OCI-LY3 (cell line): ENCODE data around the gene KATNAL1.

Experiments used
- H2AFZ ChIP-seq: fragments of 200-600, 300-600 bp; shearing (Covaris generic); 2 replicates; pipeline ENCODE4 v1.6.0; 2014; ENCODE audit warnings: antibody characterized with exemption, low read depth, low read length
- H3K27ac ChIP-seq: fragments of 200-600, 300-600 bp; sonication (generic); 2 replicates; pipeline ENCODE4 v1.5.1; 2014; ENCODE audit warnings: mild to moderate bottlenecking, low read length, moderate library complexity, mixed read lengths
- H3K27me3 ChIP-seq: fragments of 200-600, 300-600 bp; sonication (generic); 2 replicates; pipeline ENCODE4 v1.6.1; 2014; ENCODE audit warnings: low read depth, low read length, mixed read lengths
- H3K36me3 ChIP-seq: fragments of 200-600, 300-600 bp; sonication (generic); replicated peaks from 2 replicates; pipeline ENCODE3; 2014; ENCODE audit warnings: low read depth, low read length, mixed read lengths
- H3K4me1 ChIP-seq: fragments of 300-600, 200-600 bp; sonication (generic); 2 replicates; pipeline ENCODE4 v1.6.1; 2014; ENCODE audit warnings: low read length, mixed read lengths
- H3K4me2 ChIP-seq: fragments of 200-600, 300-600 bp; sonication (generic); 2 replicates; pipeline ENCODE4 v1.6.1; 2014; ENCODE audit warnings: low read length, mixed read lengths
- H3K4me3 ChIP-seq: fragments of 300-600, 200-600 bp; sonication (generic); 2 replicates; pipeline ENCODE4 v1.5.1; 2014; ENCODE audit warnings: antibody characterized with exemption, mild to moderate bottlenecking, low read length, moderate library complexity
- H3K79me2 ChIP-seq: fragments of 300-600, 200-600 bp; shearing (Covaris generic); 2 replicates; pipeline ENCODE4 v1.6.1; 2014; ENCODE audit warnings: mild to moderate bottlenecking, low read length, mixed read lengths
- H3K9ac ChIP-seq: fragments of 300-600, 200-600 bp; shearing (Covaris generic); 2 replicates; pipeline ENCODE4 v1.6.0; 2014; ENCODE audit warnings: mild to moderate bottlenecking, low read length, moderate library complexity
- H3K9me3 ChIP-seq: fragments of 200-600, 300-600 bp; shearing (Covaris generic); 2 replicates; pipeline ENCODE4 v1.6.1; 2014; ENCODE audit warnings: low read length, mixed read lengths; ENCODE audit not compliant: insufficient read depth
- H4K20me1 ChIP-seq: fragments of 200-600, 300-600 bp; sonication (generic); 2 replicates; pipeline ENCODE4 v1.6.1; 2016; ENCODE audit warnings: low read length, mixed read lengths; ENCODE audit not compliant: insufficient read depth
- EZH2phosphoT487 ChIP-seq: fragments of 200-600 bp; shearing (Covaris generic); IDR thresholded peaks from 2 replicates; pipeline ENCODE4 v1.6.1; 2018; ENCODE audit warnings: antibody characterized with exemption, mixed run types, low read depth
- TF ChIP-seq, protein P1 (sequence below): fragments of 200-600, 300-600 bp; sonication (generic); IDR thresholded peaks from 2 replicates; pipeline ENCODE4 v1.5.1; 2014; ENCODE audit warnings: antibody characterized with exemption, low read length, low read depth

KATNAL1 gene

GRCh38 chr13:30305456-30305970, 1.8 kb downstream of the KATNAL1 start:
- H4K20me1 ChIP-seq: no peaks in the 10 kb centered on the region
- no peak overlapping the region for H2AFZ ChIP-seq
- no peak overlapping the region for H3K27ac ChIP-seq
- H3K4me3 ChIP-seq: peak overlapping the region; percentile 87; the same call in 1 of the 2 replicates
- H3K9ac ChIP-seq: peak overlapping the region; percentile 93; the same call in 1 of the 2 replicates
- no peaks in the 10 kb centered on the region for H3K9me3 ChIP-seq
- H3K4me1 ChIP-seq: peaks cover 39% of the 10 kb centered on the region
- H3K4me2 ChIP-seq: peak overlapping the region; percentile 96
- H3K36me3 ChIP-seq: no peaks in the 10 kb centered on the region
- peaks cover 29% of the 10 kb centered on the region for H3K79me2 ChIP-seq
- no peaks in the 10 kb centered on the region for H3K27me3 ChIP-seq
- no peak for TF ChIP-seq EZH2phosphoT487
- TF ChIP-seq, protein P1, sequence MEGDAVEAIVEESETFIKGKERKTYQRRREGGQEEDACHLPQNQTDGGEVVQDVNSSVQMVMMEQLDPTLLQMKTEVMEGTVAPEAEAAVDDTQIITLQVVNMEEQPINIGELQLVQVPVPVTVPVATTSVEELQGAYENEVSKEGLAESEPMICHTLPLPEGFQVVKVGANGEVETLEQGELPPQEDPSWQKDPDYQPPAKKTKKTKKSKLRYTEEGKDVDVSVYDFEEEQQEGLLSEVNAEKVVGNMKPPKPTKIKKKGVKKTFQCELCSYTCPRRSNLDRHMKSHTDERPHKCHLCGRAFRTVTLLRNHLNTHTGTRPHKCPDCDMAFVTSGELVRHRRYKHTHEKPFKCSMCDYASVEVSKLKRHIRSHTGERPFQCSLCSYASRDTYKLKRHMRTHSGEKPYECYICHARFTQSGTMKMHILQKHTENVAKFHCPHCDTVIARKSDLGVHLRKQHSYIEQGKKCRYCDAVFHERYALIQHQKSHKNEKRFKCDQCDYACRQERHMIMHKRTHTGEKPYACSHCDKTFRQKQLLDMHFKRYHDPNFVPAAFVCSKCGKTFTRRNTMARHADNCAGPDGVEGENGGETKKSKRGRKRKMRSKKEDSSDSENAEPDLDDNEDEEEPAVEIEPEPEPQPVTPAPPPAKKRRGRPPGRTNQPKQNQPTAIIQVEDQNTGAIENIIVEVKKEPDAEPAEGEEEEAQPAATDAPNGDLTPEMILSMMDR: no peak

- TF ChIP-seq, protein P1: no peak
- no peak for TF ChIP-seq EZH2phosphoT487
- Histone ChIP-seq H3K4me2 (peak overlapping the region; percentile 22), H3K4me1 (peaks cover 29% of the 10 kb centered on the region), H3K9ac (no peak overlapping the region), H4K20me1 (no peaks in the 10 kb centered on the region), H3K36me3 (no peaks in the 10 kb centered on the region), H3K27me3 (no peaks in the 10 kb centered on the region), H3K4me3 (no peak overlapping the region), H3K27ac (no peak overlapping the region; the same call in 1 of the 2 replicates), H2AFZ (no peak overlapping the region), H3K79me2 (peaks cover 29% of the 10 kb centered on the region), H3K9me3 (no peaks in the 10 kb centered on the region)
These were observed 4.1 kb downstream of the KATNAL1 start for GRCh38 chr13:30303269-30303668.

DNA sequence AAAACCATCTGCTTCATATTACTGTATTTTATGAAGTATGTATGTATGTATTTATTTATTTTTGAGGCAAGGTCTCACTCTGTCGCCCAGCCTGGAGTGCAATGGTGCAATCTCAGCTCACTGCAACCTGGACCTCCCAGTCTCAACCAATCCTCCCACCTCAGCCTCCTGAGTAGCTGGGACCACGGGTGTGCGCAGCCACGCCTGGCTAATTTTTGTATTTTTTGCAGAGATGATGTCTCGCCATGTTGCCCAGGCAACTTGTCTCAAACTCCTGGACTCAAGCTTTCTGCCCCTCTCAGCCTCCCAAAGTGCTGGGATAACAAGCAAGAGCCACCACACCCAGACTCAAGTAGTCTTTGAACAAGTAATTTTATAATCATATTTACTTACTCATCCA, 5.5 kb downstream of the KATNAL1 start:
- Histone ChIP-seq H2AFZ (no peak overlapping the region), H4K20me1 (no peaks in the 10 kb centered on the region), H3K27me3 (no peaks in the 10 kb centered on the region), H3K4me3 (no peak overlapping the region), H3K4me2 (no peak overlapping the region), H3K79me2 (peaks cover 32% of the 10 kb centered on the region), H3K27ac (no peak overlapping the region), H3K4me1 (peaks cover 22% of the 10 kb centered on the region), H3K36me3 (no peaks in the 10 kb centered on the region), H3K9ac (no peak overlapping the region), H3K9me3 (no peaks in the 10 kb centered on the region)
- TF ChIP-seq, protein P1: no peak
- TF ChIP-seq EZH2phosphoT487: no peak

DNA sequence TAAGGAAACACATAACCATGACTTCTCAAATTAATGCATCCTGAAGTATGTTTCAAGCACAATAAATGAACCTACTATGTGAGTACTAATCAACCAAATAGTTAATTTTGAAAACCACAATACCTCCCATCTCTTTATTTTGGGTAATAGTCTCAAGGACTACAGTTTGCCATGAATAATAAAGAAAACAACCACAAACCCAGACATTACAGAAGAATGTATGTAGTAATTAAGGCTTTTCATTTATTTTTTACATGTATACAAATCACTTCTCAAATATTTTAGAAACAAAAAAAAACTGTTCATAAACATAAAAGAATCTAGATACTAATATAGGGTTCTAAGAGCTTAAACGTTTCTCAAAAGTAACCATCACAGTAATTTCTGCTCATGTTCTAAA, 6.8 kb downstream of the KATNAL1 start:
- H4K20me1 ChIP-seq: no peaks in the 10 kb centered on the region
- no peak overlapping the region for H3K4me2 ChIP-seq
- H3K36me3 ChIP-seq: no peaks in the 10 kb centered on the region
- H3K27me3 ChIP-seq: no peaks in the 10 kb centered on the region
- H3K4me3 ChIP-seq: no peak overlapping the region
- no peak overlapping the region for H3K27ac ChIP-seq
- H2AFZ ChIP-seq: no peak overlapping the region
- TF ChIP-seq, protein P1: no peak
- TF ChIP-seq EZH2phosphoT487: no peak
- H3K9me3 ChIP-seq: no peaks in the 10 kb centered on the region
- H3K79me2 ChIP-seq: peaks cover 23% of the 10 kb centered on the region
- H3K4me1 ChIP-seq: peaks cover 17% of the 10 kb centered on the region
- H3K9ac ChIP-seq: no peak overlapping the region
